GM19452 (cell line): ENCODE results near the gene KRT1.

ENCODE experiments used
- ATAC-seq: cut with Tn5 transposase; IDR thresholded peaks from one replicate; pipeline ENCODE4 v1.9.1; 2021; ENCODE audit not compliant: unreplicated experiment

KRT1 gene

DNA sequence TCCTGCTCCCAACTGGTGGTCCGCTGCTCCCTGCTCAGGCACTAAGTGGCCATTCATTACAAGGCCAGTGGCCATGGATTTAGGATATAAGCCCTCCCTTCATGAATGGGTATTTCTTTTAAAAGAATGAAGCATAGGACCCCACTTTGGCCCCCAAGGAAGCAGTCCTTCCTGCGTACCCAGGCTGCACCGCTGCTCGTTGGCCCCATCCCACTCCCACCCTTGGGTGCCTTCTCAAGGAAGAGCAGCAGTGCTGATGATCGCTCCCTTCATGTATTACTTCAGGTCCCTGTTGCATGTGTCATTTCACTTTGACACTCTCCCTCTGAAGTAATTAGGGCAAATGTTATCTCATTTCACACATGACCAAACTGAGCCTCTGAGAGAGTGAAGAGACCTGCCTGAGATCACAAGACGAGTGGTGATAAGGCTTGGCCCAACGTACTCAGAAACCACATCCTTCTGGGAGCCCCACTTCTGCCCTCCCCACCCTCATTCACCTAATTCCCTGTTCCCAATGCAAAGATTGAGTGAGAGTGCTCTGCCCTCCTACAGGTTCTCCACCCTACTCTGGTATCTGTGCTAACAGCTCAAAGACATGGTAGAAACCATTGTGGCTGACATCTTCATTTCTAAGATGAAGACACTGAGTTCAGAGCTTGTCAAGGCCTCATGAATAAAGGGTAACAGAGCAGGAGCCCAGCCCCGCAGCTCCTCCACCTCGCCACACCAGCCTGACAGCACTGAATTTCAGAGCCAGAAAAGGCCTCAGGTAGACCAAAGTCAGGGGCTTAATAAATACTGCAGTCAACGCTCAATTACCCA is 17.9 kb downstream of the KRT1 start:
- no peak for ATAC-seq

- ATAC-seq, result no peak
Observed at GRCh38 chr12:52661668-52662067, 18.5 kb downstream of the KRT1 start.

DNA sequence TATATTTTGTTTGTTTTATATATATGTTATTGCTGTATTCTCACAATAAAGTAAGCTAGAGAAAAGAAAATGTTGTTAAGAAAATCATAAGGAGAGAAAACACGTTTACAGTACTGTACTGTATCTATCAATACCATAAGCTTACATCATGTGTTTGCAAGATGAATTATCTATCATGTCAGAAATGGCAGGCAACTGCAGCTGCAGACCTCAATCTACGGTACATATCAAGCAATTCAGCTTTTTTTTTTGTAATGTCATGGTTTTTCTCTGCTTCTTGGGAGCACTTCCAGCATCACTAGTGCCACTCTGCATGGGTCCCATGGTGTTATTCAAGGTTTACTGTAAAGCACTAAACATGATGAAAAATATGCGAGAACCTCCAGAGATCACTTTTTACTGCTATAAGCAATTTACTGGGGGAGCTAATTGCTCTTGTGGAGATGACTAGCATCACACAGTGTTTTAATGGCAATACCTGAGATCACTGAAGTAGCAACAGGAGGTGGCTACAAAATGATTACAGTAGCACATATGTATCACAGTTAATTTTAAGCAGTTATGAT is 19.2 kb downstream of the KRT1 start:
- ATAC-seq, result no peak

- ATAC-seq, result no peak
Observed at GRCh38 chr12:52659951-52660350, 20.3 kb downstream of the KRT1 start.

GRCh38 chr12:52659395-52659794 is 20.8 kb downstream of the KRT1 start:
- no peak for ATAC-seq

DNA sequence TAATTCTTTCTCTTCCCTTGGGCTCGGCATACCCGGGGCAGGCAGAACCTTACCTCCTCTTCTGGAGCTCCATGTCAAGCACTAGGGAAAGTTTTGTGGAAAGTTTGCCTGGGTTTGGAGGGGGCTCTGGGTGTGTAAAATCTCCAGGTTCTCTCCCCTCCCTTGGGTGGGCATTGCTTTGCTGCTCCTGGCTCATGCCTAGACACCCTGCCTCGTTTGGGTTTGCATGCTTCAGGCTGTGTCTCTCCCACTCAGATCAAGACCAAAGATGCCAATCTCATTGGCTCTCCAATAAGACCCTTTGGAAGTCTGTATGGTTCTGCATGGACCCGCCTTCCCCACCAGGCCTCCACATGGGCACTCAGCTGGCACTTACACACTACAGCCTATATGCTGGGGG is 22.0 kb downstream of the KRT1 start:
- no peak for ATAC-seq

DNA sequence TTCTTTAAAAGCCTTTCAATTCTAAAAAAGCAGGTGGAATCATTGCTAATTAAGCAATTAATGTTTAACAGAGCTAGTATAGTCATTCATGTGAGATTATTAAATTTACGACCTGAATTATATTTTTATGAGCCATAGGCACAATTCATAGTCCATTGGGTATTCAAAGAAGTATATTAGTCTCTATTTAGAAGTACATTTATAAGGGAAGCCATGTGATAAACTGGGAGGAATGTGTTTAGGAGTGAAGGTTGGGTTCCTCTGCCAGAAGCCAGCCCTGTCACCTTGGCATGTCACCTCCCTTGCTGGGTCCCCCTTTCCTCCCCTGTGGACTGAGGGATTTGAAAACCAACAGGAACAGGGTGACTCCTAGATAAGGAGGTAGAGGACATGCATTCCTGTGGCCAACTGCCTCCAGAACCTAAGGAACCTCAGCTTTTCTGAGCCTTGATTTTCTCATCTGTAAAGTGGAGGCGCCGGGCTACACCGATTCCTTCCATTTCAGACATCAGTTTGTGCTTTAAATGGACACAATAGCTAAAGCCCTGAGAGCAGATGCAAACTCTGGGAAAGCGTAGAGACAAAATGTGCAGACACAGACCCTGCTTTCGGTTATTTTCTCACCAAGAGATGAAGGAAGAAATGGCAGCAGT is 22.8 kb downstream of the KRT1 start:
- ATAC-seq, result no peak

DNA sequence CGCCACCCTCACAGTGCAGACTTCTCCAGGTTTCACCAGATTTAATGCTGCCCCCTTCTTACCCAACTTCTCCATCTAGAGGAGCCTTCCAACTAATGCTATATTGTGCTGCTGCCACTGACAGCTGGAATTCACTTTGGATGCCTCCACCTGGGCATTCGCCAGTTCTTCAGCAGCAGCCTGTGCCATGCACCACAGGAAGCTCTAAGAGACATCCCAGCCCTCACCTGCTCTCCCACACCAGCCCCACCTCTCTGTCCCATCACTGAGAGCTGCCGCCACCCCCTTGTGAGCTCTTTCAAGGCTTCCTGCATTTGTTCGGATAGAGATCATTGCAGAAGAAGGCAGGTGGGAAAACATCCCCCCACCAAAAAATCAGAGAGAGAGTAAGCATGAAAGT is 23.6 kb downstream of the KRT1 start:
- no peak for ATAC-seq

GRCh38 chr12:52655720-52656124 is 24.5 kb downstream of the KRT1 start:
- ATAC-seq, result no peak

DNA sequence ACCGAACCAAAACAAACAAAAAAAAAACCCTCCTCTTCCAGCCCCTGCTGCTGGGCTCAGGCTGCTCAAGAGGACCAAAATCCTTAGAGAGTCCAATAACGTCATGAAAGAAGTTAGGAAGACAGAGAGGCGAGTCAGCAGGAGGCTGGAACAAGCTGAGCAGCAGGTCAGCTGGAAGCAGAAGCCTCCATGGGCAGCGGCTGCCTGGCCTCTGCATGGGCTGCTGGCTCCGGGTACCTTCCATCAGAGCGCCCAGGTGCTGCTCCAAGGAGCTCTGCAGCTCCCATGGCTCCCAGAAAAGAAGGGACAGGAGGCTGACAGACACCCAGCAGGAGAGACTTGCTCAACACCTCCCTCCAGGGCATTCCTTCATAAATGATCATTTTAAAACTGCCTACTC is 25.0 kb downstream of the KRT1 start:
- ATAC-seq, result no peak

GRCh38 chr12:52651726-52652261 is 28.4 kb downstream of the KRT1 start, which contains the start of gene KRT2:
Gene KRT2 (minus strand): TSS chr12:52652211. CDS start chr12:52652142, 69 bp downstream.
- ATAC-seq, result no peak

- no peak for ATAC-seq
Observed at GRCh38 chr12:52650520-52651081, 29.6 kb downstream of the KRT1 start.

GRCh38 chr12:52649066-52649465 is 31.1 kb downstream of the KRT1 start:
- ATAC-seq, result no peak

GRCh38 chr12:52648012-52648550 is 32.1 kb downstream of the KRT1 start:
- no peak for ATAC-seq

GRCh38 chr12:52647601-52648000 is 32.6 kb downstream of the KRT1 start:
- ATAC-seq, result no peak

GRCh38 chr12:52646613-52647012 is 33.6 kb downstream of the KRT1 start:
- ATAC-seq, result no peak

- ATAC-seq, result no peak
Observed at GRCh38 chr12:52645982-52646381, 34.2 kb downstream of the KRT1 start.

DNA sequence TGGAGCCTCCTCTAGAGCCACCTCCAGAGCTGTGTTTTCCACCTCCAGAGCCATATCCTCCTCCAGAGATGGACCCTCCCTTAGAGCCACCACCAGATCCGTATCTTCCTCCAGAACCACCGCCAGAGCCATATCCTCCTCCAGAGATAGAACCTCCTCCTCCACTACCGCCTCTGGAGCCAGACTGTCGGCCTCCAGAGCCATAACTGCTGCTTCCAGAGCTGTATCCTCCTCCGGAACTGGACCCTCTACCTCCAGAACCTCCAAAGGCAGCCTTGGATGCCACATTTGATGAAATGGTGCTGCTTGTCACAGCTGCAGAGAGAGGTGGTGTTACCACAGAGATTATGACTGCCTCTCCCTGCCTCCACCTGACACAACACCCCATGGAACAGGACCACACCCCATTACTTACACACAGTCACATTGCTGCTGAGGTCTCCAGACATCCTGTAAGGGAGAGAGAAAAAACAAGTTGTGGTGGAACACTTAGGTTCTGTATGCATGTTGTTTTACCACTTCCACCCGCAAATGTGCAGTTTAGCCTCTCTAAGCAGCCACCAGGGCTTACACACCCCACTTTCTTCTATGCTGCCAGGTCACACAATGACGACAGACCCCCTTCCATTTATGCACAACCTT is 35.0 kb downstream of the KRT1 start:
- no peak for ATAC-seq

GRCh38 chr12:52644078-52644415 is 36.2 kb downstream of the KRT1 start:
- ATAC-seq, result no peak

- no peak for ATAC-seq
Observed at GRCh38 chr12:52643233-52644077, 36.8 kb downstream of the KRT1 start.
